Rectal smooth muscle tissue (tissue), 1 donor: ENCODE results near the gene PKP4.

Experiments
- H3K27ac ChIP-seq: one replicate; pipeline ENCODE4 v1.7.0; 2013; ENCODE audit warnings: low read depth, low read length, inconsistent platforms
- H3K27me3 ChIP-seq: one replicate; pipeline ENCODE4 v1.7.0; 2013; ENCODE audit warnings: low read length; ENCODE audit not compliant: control insufficient read depth, insufficient read depth
- H3K36me3 ChIP-seq: one replicate; pipeline ENCODE4 v1.7.0; 2013; ENCODE audit warnings: low read length; ENCODE audit not compliant: control insufficient read depth, insufficient read depth
- H3K4me1 ChIP-seq: one replicate; pipeline ENCODE4 v1.7.0; 2013; ENCODE audit warnings: low read length; ENCODE audit not compliant: control insufficient read depth, insufficient read depth
- H3K4me3 ChIP-seq: one replicate; pipeline ENCODE4 v1.7.0; 2013; ENCODE audit warnings: low read length
- H3K9ac ChIP-seq: one replicate; pipeline ENCODE4 v1.7.0; 2013; ENCODE audit warnings: low read length

Gene PKP4

DNA sequence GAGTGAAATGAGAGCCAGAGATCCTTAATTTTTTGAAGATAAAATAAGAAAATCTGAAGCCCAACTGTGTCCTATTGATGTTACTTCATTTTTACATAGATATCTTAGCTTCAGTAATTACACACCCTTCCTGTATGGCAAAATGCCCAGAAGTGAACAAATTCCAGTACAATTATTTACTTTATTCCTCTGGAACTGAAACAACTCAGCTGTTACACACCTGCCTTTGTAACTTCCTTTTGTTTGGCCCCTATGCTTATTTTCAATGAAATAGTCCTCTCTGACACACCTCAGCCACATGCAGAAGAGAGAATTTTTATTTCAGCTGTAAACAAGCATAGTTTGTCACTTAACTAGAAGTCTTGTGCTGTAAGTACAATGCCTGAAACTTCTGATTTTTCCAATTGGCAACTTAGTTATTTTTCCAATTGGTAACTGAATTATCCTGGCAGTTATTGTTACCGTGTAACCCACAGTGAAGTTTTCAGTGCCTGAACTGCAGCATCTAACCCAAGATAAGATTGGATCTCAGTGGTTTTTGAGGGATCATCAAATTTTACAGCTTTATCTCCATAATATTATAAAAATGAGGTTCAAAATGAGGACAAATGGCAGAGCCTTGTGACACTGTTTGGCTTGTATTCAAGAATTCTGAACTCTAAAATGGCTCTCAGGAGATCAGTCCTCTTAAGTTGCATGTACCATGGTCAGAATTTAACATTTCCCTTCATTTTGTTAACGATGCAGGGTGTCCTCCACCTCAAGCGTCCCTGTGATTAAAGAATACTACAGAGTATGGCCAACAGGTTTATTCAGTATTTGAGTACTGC is 82.6 kb downstream of the PKP4 start:
- Histone ChIP-seq H3K4me1 (no peaks in the 10 kb centered on the region), H3K27ac (no peak overlapping the region), H3K36me3 (no peaks in the 10 kb centered on the region), H3K4me3 (no peak overlapping the region), H3K9ac (no peak overlapping the region), H3K27me3 (no peaks in the 10 kb centered on the region)

DNA sequence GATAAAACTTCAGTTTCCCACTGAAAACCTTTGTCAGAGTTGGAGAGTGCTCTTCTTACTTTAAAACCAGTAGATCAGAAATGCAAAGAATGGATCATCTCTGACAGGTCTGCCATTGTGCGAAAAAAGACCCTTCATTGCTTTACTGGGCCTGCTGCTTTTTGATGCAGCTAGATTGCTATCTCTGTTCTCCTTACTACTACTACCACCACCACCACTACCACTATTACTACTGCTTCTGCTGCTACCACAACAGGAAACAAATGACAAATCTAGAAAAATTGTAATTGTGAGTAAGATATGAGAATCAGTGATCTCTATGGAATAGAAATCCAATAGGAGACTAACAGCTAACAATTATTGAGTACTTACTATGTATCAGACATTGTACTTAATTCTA is 85.8 kb downstream of the PKP4 start:
- no peaks in the 10 kb centered on the region for H3K4me1 ChIP-seq
- H3K27me3 ChIP-seq, result no peaks in the 10 kb centered on the region
- H3K9ac ChIP-seq, result no peak overlapping the region
- no peak overlapping the region for H3K27ac ChIP-seq
- no peak overlapping the region for H3K4me3 ChIP-seq
- H3K36me3 ChIP-seq, result no peaks in the 10 kb centered on the region

DNA sequence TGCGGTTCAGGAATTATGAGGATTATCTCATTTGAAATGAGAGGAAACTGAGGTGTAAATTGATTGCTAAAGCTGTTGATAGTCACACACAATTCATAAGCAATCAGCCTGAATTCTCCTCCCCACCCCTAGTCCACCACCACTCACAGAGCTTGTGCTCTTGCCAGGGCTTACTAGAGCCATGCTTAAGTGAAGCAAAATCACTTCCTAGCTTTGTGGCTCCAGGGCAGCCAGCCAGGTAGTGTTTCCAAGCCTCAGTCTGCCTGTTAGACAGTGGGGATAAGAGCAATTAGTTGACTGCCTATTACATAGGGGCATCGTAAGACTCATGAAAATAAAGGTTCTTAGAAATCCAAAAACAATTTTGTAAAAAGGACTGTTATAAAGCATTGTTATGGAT is 87.2 kb downstream of the PKP4 start:
- no peak overlapping the region for H3K27ac ChIP-seq
- no peak overlapping the region for H3K9ac ChIP-seq
- no peaks in the 10 kb centered on the region for H3K36me3 ChIP-seq
- H3K4me3 ChIP-seq, result no peak overlapping the region
- no peaks in the 10 kb centered on the region for H3K27me3 ChIP-seq
- H3K4me1 ChIP-seq, result no peaks in the 10 kb centered on the region

DNA sequence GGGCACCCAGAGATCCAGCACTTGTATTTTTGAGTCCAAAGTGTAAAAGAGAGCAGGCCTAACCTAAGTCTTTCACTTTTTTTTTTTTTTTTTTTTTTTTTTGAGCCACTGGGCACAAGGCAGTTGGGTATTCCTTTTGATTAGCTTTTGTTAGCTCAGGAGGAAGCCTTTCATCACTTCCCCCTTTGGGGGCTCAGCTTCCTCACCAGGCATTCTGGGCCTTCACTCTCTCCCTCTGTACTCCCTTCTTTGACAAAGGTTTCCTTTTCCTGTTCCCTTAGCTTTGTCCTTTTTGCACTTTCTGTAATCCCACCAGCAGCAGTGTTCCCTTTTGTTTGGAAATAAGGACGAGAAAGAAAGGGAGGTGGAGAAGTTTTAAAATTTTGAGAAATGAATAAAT is 88.2 kb downstream of the PKP4 start:
- H3K9ac ChIP-seq, result no peak overlapping the region
- no peaks in the 10 kb centered on the region for H3K36me3 ChIP-seq
- H3K27ac ChIP-seq, result no peak overlapping the region
- H3K27me3 ChIP-seq, result no peaks in the 10 kb centered on the region
- no peak overlapping the region for H3K4me3 ChIP-seq
- H3K4me1 ChIP-seq, result no peaks in the 10 kb centered on the region

DNA sequence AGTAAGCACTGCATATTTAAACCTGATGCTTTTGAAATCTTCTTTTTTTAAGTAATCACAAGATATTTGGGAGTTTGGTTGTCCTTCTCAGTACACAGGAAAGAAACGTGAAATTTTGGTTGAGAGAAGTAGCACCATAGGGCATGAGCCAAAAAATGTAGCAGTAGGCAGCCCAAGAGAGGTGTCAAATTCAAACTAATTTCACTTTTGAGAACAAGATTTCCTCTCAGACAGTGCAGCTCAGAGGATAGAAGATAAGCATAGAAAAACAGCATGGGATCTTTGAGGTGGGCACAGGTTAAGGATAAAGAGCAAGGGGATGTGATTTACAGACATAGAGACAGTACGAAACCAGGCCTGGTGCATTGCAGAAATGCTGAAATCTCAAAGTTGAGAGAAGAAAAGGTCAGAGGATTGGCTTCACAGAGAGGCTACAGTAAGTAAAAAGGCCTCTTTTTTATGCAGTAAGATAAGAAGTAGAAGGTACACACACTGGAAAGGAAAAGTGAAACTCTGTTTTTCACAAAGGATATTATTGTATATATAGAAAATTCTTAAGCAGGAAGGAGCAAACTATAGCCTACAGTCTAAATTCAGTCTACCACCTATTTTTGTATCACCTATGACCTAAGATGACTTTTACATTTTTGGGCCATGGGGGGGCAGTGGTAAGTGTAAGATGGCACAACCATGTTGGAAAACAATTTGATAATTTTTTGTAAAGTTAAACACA is 89.8 kb downstream of the PKP4 start:
- H3K27me3 ChIP-seq, result no peaks in the 10 kb centered on the region
- no peak overlapping the region for H3K4me3 ChIP-seq
- H3K27ac ChIP-seq, result no peak overlapping the region
- H3K4me1 ChIP-seq, result no peaks in the 10 kb centered on the region
- H3K9ac ChIP-seq, result no peak overlapping the region
- H3K36me3 ChIP-seq, result no peaks in the 10 kb centered on the region

DNA sequence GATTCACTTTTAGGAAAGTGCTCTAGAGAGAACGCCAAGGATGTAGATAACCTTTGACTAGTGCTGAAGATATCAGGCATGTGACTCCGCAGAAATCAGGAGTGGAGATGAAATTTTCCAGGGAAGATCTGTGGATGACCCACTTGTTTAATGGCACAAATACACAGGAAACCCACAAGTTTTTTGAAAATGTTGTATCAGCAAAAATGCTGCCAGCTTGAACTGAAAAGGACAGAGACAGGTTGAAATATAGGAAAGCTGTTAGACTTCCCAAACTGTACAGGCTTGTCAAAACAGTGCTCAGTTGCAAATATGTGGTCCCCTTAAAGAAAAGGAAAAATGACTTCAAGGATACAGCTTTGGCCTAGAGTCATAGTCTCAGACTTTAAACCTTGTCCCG is 96.5 kb downstream of the PKP4 start:
- H3K27ac ChIP-seq, result no peak overlapping the region
- H3K4me1 ChIP-seq, result no peaks in the 10 kb centered on the region
- H3K9ac ChIP-seq, result no peak overlapping the region
- H3K36me3 ChIP-seq, result no peaks in the 10 kb centered on the region
- H3K27me3 ChIP-seq, result no peaks in the 10 kb centered on the region
- no peak overlapping the region for H3K4me3 ChIP-seq

DNA sequence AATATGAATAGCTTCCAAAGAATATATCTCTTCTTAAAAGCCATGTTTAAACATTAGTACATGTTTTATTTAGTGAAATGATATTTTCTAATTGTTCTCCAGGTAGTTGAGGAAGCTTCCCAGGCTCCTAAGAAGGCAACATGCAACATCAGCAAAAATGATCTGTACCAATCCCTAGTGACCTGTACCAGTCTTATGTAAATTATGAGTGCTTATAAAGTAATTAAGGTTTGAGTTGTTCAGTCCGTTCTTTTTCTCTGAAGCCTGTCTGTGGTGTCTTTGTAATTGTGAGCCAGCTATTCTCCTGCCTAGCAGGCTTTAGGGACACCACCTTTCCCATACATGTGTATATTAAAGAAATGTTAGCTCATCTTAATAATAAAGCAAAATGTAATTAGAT is 98.2 kb downstream of the PKP4 start:
- Histone ChIP-seq H3K4me3 (no peak overlapping the region), H3K9ac (no peak overlapping the region), H3K4me1 (no peaks in the 10 kb centered on the region), H3K27me3 (no peaks in the 10 kb centered on the region), H3K27ac (no peak overlapping the region), H3K36me3 (no peaks in the 10 kb centered on the region)

DNA sequence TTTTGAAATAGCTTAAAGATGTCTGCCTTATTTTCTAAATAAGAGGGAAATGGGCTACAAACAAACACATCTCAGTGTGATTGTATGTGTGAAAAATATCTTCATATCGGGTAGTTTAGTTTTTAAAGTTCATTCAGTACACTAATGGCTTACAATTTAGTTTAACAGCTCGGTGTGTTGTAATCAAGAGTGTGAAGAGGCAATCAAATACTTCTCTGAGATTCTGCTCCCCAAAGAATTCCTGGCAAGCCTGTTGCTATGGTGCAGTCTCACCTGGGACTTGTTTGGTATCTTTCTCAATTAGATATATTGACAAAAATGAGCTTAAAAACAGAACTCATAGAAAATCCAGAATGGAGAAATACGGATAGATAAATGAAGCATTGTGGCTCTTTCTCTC is 99.4 kb downstream of the PKP4 start:
- Histone ChIP-seq H3K9ac (no peak overlapping the region), H3K27ac (no peak overlapping the region), H3K27me3 (no peaks in the 10 kb centered on the region), H3K4me3 (no peak overlapping the region), H3K4me1 (no peaks in the 10 kb centered on the region), H3K36me3 (no peaks in the 10 kb centered on the region)

DNA sequence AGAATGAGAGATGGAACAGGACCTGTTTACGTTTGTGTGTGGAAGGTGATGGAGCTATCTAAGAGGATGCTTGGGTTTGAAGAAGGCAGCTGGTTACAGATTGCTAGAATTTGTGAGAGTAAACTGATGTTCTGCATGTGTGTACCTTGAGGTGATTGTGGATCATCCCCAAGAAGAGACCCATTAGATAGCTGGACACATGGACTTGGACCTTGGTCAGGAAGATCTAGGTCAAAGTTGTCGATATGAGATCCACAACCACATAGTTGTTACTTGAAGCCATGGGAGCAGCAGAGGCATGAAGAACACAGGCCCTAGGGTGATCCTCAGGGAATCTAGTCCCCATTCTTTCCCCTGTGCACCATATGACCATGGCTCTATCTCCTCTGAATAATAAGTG is 101.0 kb downstream of the PKP4 start:
- Histone ChIP-seq H3K4me3 (no peak overlapping the region), H3K9ac (no peak overlapping the region), H3K27ac (no peak overlapping the region), H3K27me3 (no peaks in the 10 kb centered on the region), H3K36me3 (no peaks in the 10 kb centered on the region), H3K4me1 (no peaks in the 10 kb centered on the region)

DNA sequence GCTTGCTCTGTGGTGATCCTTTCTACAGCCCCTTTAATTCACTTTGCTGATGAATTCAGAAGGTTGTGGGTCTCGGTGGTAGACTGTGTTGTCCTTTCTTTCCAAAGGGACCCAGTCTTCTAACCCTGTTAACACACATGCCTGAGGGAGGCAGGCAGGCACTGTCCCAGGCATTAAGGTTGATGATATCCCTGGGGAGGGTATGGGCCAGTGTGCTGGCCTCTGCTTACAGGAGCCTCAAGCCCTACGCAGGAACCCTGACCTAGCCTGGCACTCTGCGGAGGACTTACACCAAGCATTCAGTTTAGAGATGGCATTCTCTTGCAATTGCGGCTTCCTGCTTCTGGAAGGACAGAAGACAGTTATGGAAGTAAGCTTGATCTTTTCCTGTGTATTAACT is 102.5 kb downstream of the PKP4 start:
- H3K4me1 ChIP-seq, result no peaks in the 10 kb centered on the region
- H3K27me3 ChIP-seq, result no peaks in the 10 kb centered on the region

DNA sequence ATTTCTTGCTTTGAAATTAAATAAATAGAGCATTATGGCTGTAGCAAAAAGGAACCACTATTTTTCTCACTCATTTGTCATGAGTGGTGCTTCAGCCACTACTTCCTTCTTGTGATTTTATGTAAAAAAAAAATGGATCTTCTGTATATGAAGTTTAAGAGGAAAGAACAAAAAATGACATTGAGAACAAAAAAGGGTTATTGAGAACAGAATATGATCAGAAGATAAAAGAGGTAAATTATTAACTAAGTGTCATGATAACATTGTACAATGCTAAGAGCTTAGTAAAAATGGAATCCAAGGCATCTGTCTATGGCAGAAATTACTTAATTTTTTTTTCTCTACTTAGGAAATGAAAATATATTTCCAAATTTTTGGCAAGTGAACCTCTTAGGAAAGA is 103.5 kb downstream of the PKP4 start:
- Histone ChIP-seq H3K4me3 (no peak overlapping the region), H3K36me3 (no peaks in the 10 kb centered on the region), H3K27ac (no peak overlapping the region), H3K4me1 (no peaks in the 10 kb centered on the region), H3K27me3 (no peaks in the 10 kb centered on the region), H3K9ac (no peak overlapping the region)

More for the DNA sequence above, 102.5 kb downstream of the PKP4 start:
- Histone ChIP-seq H3K4me3 (no peak overlapping the region), H3K9ac (no peak overlapping the region), H3K36me3 (no peaks in the 10 kb centered on the region), H3K27ac (no peak overlapping the region)

DNA sequence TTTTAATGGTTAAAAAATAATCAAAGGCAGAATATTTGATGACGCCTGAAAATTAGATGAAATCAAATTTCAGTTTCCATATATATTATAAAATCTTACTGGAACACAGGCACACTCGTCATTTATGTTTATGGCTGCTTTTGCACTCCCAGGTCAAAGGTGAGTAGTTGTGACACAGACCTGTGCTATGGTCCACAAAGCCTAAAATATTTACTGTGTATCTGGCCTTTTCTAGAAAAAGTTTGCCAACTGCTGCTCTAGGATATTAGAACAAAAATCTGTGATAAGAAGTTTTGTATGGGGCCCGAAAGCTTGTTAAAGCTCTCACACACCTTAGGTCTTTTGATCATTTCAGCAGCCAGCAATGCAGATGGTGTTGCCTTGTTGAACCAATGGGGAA is 104.3 kb downstream of the PKP4 start:
- Histone ChIP-seq H3K9ac (no peak overlapping the region), H3K27ac (no peak overlapping the region), H3K27me3 (no peaks in the 10 kb centered on the region), H3K36me3 (no peaks in the 10 kb centered on the region), H3K4me1 (no peaks in the 10 kb centered on the region), H3K4me3 (no peak overlapping the region)

DNA sequence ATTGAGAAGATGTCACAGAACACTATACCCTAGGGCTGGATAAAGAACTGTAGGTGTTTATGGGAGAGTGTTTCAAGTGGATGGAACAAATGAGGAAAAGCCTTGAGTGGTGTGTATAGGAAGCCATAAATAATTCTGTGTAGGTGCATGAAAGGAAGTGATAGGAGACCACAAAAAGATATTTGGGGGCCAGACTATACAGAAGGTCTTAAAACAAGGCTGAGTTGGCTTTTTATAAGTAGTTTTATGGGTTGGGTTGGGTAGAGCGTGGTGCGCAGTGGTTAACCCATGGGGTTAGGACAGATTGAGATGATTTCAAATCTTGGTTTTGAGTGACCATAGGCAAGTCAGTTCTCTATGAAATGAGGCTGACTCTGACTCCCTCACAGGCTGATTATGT is 110.5 kb downstream of the PKP4 start:
- Histone ChIP-seq H3K4me3 (no peak overlapping the region), H3K9ac (no peak overlapping the region), H3K4me1 (no peaks in the 10 kb centered on the region), H3K27me3 (no peaks in the 10 kb centered on the region), H3K36me3 (no peaks in the 10 kb centered on the region), H3K27ac (no peak overlapping the region)
